Astrocyte of the cerebellum (primary cell): ENCODE measurements around the gene ZMAT5.

Source experiments
- DNase-seq: peaks from one replicate; pipeline ENCODE4 v3.0.0-alpha.2; 2011; ENCODE audit warnings: low read depth
- H3K4me3 ChIP-seq: 2 replicates; pipeline ENCODE4 v1.5.1; 2011; ENCODE audit warnings: mild to moderate bottlenecking, low read depth, low read length, moderate library complexity
- CTCF ChIP-seq: IDR thresholded peaks from 2 replicates; pipeline ENCODE4 v1.5.1; 2012; ENCODE audit warnings: low read length, low read depth, moderate library complexity, mild to moderate bottlenecking; ENCODE audit errors: missing control alignments
- in situ Hi-C: cut with HindIII; loops from 2 replicates; pipeline ENCODE4 v1.10.0; 2017; ENCODE audit warnings: low sequenced_read_pairs

The ZMAT5 gene

GRCh38 chr22:29811377-29811776 is 44.6 kb upstream of the ZMAT5 start:
- no peak overlapping the region for H3K4me3 ChIP-seq
- TF ChIP-seq CTCF = no peak
- in situ Hi-C loops = no loop called here
- DNase-seq = no peak

GRCh38 chr22:29810216-29810615 is 43.4 kb upstream of the ZMAT5 start:
- DNase-seq = no peak
- no peak overlapping the region for H3K4me3 ChIP-seq
- TF ChIP-seq CTCF = no peak
- in situ Hi-C loops = no loop called here

- in situ Hi-C loops = no loop called here
- no peak for TF ChIP-seq CTCF
- no peak overlapping the region for H3K4me3 ChIP-seq
- no peak for DNase-seq
Measured at GRCh38 chr22:29806196-29806595, 39.4 kb upstream of the ZMAT5 start.

GRCh38 chr22:29804985-29805384 is 38.2 kb upstream of the ZMAT5 start:
- in situ Hi-C loops = no loop called here
- H3K4me3 ChIP-seq = no peak overlapping the region
- no peak for DNase-seq
- TF ChIP-seq CTCF = no peak

- no peak for TF ChIP-seq CTCF
- in situ Hi-C loops = no loop called here
- DNase-seq = no peak
- H3K4me3 ChIP-seq = no peak overlapping the region
Measured at GRCh38 chr22:29803190-29803589, 36.4 kb upstream of the ZMAT5 start.

- in situ Hi-C loops = no loop called here
- no peak for DNase-seq
- no peak for TF ChIP-seq CTCF
- H3K4me3 ChIP-seq = no peak overlapping the region
Measured at GRCh38 chr22:29801796-29802195, 35.0 kb upstream of the ZMAT5 start.

- TF ChIP-seq CTCF = no peak
- no peak for DNase-seq
- in situ Hi-C loops = no loop called here
- H3K4me3 ChIP-seq = no peak overlapping the region
Measured at GRCh38 chr22:29801153-29801552, 34.3 kb upstream of the ZMAT5 start.
